Liver (tissue), 3 donors: Measurements from ENCODE around the gene MGME1.

Source experiments
- ATF3 ChIP-seq: IDR thresholded peaks from 2 replicates; pipeline ENCODE4 v1.6.1; 2016; ENCODE audit warnings: antibody characterized with exemption
- CTCF ChIP-seq: fragments of 150-350 bp; IDR thresholded peaks from 2 replicates; pipeline ENCODE4 v1.5.1; 2017; ENCODE audit warnings: improper control_type of control experiment, low read depth, low read length; ENCODE audit not compliant: missing input control
- EGR1 ChIP-seq, 2 donors: IDR thresholded peaks; 2 replicates each; pipeline ENCODE4 v1.6.1; 2016 to 2018; ENCODE audit warnings: antibody characterized with exemption in 2 of 2, low read depth in 2 of 2
- GABPA ChIP-seq, 2 donors: IDR thresholded peaks in 1 of 2; conservative IDR thresholded peaks in 1 of 2; 2 replicates each; pipeline ENCODE4 v1.6.1; 2016; ENCODE audit warnings: antibody characterized with exemption in 2 of 2, mild to moderate bottlenecking in 1 of 2, moderate library complexity in 1 of 2
- NR2F2 ChIP-seq: IDR thresholded peaks from 2 replicates; pipeline ENCODE4 v1.6.1; 2016; ENCODE audit warnings: antibody characterized with exemption
- RAD21 ChIP-seq, 2 donors: IDR thresholded peaks; 2 replicates each; pipeline ENCODE4 v1.6.1; 2016; ENCODE audit warnings: antibody characterized with exemption in 2 of 2, mild to moderate bottlenecking in 2 of 2
- REST ChIP-seq: IDR thresholded peaks from 2 replicates; pipeline ENCODE4 v1.6.1; 2016; ENCODE audit warnings: antibody characterized with exemption, mild to moderate bottlenecking
- SP1 ChIP-seq: IDR thresholded peaks from 2 replicates; pipeline ENCODE4 v1.6.1; 2018; ENCODE audit warnings: antibody characterized with exemption, mild to moderate bottlenecking
- TAF1 ChIP-seq: conservative IDR thresholded peaks from 2 replicates; pipeline ENCODE4 v1.6.1; 2016; ENCODE audit warnings: antibody characterized with exemption, mild to moderate bottlenecking
- YY1 ChIP-seq: IDR thresholded peaks from 2 replicates; pipeline ENCODE4 v1.6.1; 2016; ENCODE audit warnings: antibody characterized with exemption, mild to moderate bottlenecking
- ZBTB33 ChIP-seq: IDR thresholded peaks from 2 replicates; pipeline ENCODE4 v1.6.1; 2016; ENCODE audit warnings: antibody characterized with exemption
- donor health status: healthy.
- donor health status: healthy.

- TF ChIP-seq CTCF (no peak), SP1 (no peak), YY1 (no peak), ZBTB33 (no peak), TAF1 (no peak), EGR1 (IDR thresholded peaks at IDR 0.05; ENCODE audit: low read depth in 2 of 2) (no peak), ATF3 (no peak), NR2F2 (no peak), REST (no peak), GABPA (IDR thresholded peaks at IDR 0.05 in 1 of 2, conservative IDR thresholded peaks at IDR 0.05 in 1 of 2) (no peak), RAD21 (IDR thresholded peaks at IDR 0.05) (no peak)
These were observed 4.2 kb upstream of the MGME1 start for GRCh38 chr20:17964632-17965031.
